Measurements from ENCODE around the gene POC1B. TPM values are rescaled to one million over a fixed set of nuclear protein-coding genes. Genes with fewer than 3 reads are reported as not detected.

The POC1B gene
- total RNA-seq, 1 experiment from 2014 or later, result 40.3 TPM

- Mint-ChIP-seq H3K27ac (ENCODE audit: unreplicated experiment) (no peak overlapping the region), H3K9me3 (ENCODE audit: low read depth, unreplicated experiment) (no peaks in the 10 kb centered on the region), H3K36me3 (ENCODE audit: insufficient read depth, unreplicated experiment) (no peaks in the 10 kb centered on the region), H3K4me3 (ENCODE audit: low read depth, unreplicated experiment) (no peak overlapping the region), H3K4me1 (ENCODE audit: low read depth, unreplicated experiment) (peaks cover 10% of the 10 kb centered on the region), H3K27me3 (ENCODE audit: unreplicated experiment) (no peaks in the 10 kb centered on the region)
- intact Hi-C loops (cut with micrococcal nuclease; ENCODE audit: unreplicated experiment), result no loop called here
- no peak for DNase-seq
- CTCF ChIA-PET, result no interaction called here
- no TSS peak for BruUV-seq (replicated peaks)
- TF ChIP-seq CTCF (IDR thresholded peaks at IDR 0.05; ENCODE audit: unreplicated experiment), result no peak
Observed at GRCh38 chr12:89400415-89400814, 125.4 kb downstream of the POC1B start.

GRCh38 chr12:89395712-89396111, 130.1 kb downstream of the POC1B start:
- Mint-ChIP-seq H3K27me3 (ENCODE audit: unreplicated experiment) (no peaks in the 10 kb centered on the region), H3K27ac (ENCODE audit: unreplicated experiment) (no peak overlapping the region), H3K36me3 (ENCODE audit: insufficient read depth, unreplicated experiment) (no peaks in the 10 kb centered on the region), H3K4me1 (ENCODE audit: low read depth, unreplicated experiment) (peaks cover 35% of the 10 kb centered on the region), H3K4me3 (ENCODE audit: low read depth, unreplicated experiment) (no peak overlapping the region), H3K9me3 (ENCODE audit: low read depth, unreplicated experiment) (no peaks in the 10 kb centered on the region)
- intact Hi-C loops (cut with micrococcal nuclease; ENCODE audit: unreplicated experiment), result no loop called here
- CTCF ChIA-PET, result no interaction called here
- TF ChIP-seq CTCF (IDR thresholded peaks at IDR 0.05; ENCODE audit: unreplicated experiment), result no peak
- no peak for DNase-seq
- no TSS peak for BruUV-seq (replicated peaks)

GRCh38 chr12:89393551-89394121, 132.2 kb downstream of the POC1B start:
- H3K27me3 Mint-ChIP-seq (ENCODE audit: unreplicated experiment), result no peaks in the 10 kb centered on the region

GRCh38 chr12:89392391-89392790, 133.5 kb downstream of the POC1B start:
- H3K27ac Mint-ChIP-seq (ENCODE audit: unreplicated experiment), result peak overlapping the region; percentile 25
- no peak overlapping the region for H3K4me3 Mint-ChIP-seq (ENCODE audit: low read depth, unreplicated experiment)
- no peak for DNase-seq
- TF ChIP-seq CTCF (IDR thresholded peaks at IDR 0.05; ENCODE audit: unreplicated experiment), result no peak
- no peaks in the 10 kb centered on the region for H3K9me3 Mint-ChIP-seq (ENCODE audit: low read depth, unreplicated experiment)
- no peaks in the 10 kb centered on the region for H3K36me3 Mint-ChIP-seq (ENCODE audit: insufficient read depth, unreplicated experiment)
- H3K27me3 Mint-ChIP-seq (ENCODE audit: unreplicated experiment), result no peaks in the 10 kb centered on the region
- no TSS peak for BruUV-seq (replicated peaks)
- CTCF ChIA-PET, result no interaction called here
- intact Hi-C loops (cut with micrococcal nuclease; ENCODE audit: unreplicated experiment), result loop anchor here (5.0 kb wide), 1 partner anchor 65 kb away; no protein-coding TSS in a partner anchor
- peaks cover 39% of the 10 kb centered on the region for H3K4me1 Mint-ChIP-seq (ENCODE audit: low read depth, unreplicated experiment)

More at GRCh38 chr12:89393551-89394121, 132.2 kb downstream of the POC1B start:
- DNase-seq, result no peak
- CTCF ChIA-PET, result interaction anchor here (0.8 kb wide), 1 partner anchor 39 kb away, joined by 3 read pairs; no protein-coding TSS in a partner anchor
- BruUV-seq (replicated peaks), result no TSS peak
- H3K27ac Mint-ChIP-seq (ENCODE audit: unreplicated experiment), result peak overlapping the region; percentile 22
- peaks cover 47% of the 10 kb centered on the region for H3K4me1 Mint-ChIP-seq (ENCODE audit: low read depth, unreplicated experiment)
- H3K9me3 Mint-ChIP-seq (ENCODE audit: low read depth, unreplicated experiment), result no peaks in the 10 kb centered on the region
- intact Hi-C loops (cut with micrococcal nuclease; ENCODE audit: unreplicated experiment), result loop anchor here (5.0 kb wide), 1 partner anchor 64 kb away; no protein-coding TSS in a partner anchor
- TF ChIP-seq CTCF (IDR thresholded peaks at IDR 0.05; ENCODE audit: unreplicated experiment), result no peak
- no peak overlapping the region for H3K4me3 Mint-ChIP-seq (ENCODE audit: low read depth, unreplicated experiment)
- H3K36me3 Mint-ChIP-seq (ENCODE audit: insufficient read depth, unreplicated experiment), result no peaks in the 10 kb centered on the region
